HepG2 (cell line): Measurements from ENCODE around the gene KIAA0930. TPM values are rescaled to one million over a fixed set of nuclear protein-coding genes. Genes with fewer than 3 reads are reported as not detected.

Source experiments
- ATAC-seq: fragments of 200-7000 bp; cut with Tn5 transposase; 3 replicates; pipeline ENCODE4 v1.9.1; 2020; ENCODE audit warnings: mild to moderate bottlenecking, moderate library complexity
- BruUV-seq: library from RNA; stranded (reverse); fragments of 400-500 nt; replicated peaks from 2 replicates; lab custom pipeline; 2021; lab: Mats Ljungman, UMichigan
- CTCF ChIA-PET: fragments of 300-600 bp; formaldehyde crosslinking; extraction: SDS; loops from one replicate; lab custom pipeline; 2021; ENCODE audit warnings: low total read pairs, inconsistent platforms, low intra/inter-chr PET ratio; lab: Yijun Ruan, JAX
- POLR2A ChIA-PET: fragments of 350-600 bp; sonication (Branson Sonifier 250); formaldehyde crosslinking; loops from one replicate; lab custom pipeline; 2020; ENCODE audit warnings: antibody characterized with exemption, inconsistent platforms; lab: Yijun Ruan, JAX
- DNase-seq: peaks from one replicate; pipeline ENCODE4 v3.0.0-alpha.2; 2015; ENCODE audit warnings: low spot score
- FAIRE-seq: peaks from 3 replicates; lab custom pipeline; 2011; peaks lifted over from hg19 to GRCh38; lab: Jason Lieb, UNC
- H2AFZ ChIP-seq: one replicate; pipeline ENCODE4 v1.6.1; 2011; ENCODE audit warnings: low read length, inconsistent platforms
- H3K27ac ChIP-seq: fragments of 300-600 bp; 3 replicates; pipeline ENCODE4 v1.8.0; 2011; ENCODE audit warnings: mixed run types, mild to moderate bottlenecking, mixed read lengths, low read length, inconsistent platforms; ENCODE audit not compliant: insufficient read depth; ENCODE audit errors: extremely low read length
- H3K27me3 ChIP-seq, 2 experiments: fragments of 200-600 bp in 1 of 2; 2 replicates in 1 of 2; 3 replicates in 1 of 2; pipeline versions ENCODE4 v1.6.0 to v1.8.0; 2011; ENCODE audit warnings: low read length in 2 of 2, mild to moderate bottlenecking in 2 of 2, moderate library complexity in 2 of 2, inconsistent platforms in 1 of 2; ENCODE audit not compliant: insufficient read depth in 2 of 2, control insufficient read depth in 1 of 2
- H3K36me3 ChIP-seq, 2 experiments: fragments of 200-600 bp in 1 of 2; replicated peaks in 1 of 2; 2 replicates in 1 of 2; 3 replicates in 1 of 2; pipeline versions ENCODE4 v1.5.1 to v1.8.0; 2011; ENCODE audit warnings: low read length in 2 of 2, inconsistent platforms in 1 of 2; ENCODE audit not compliant: insufficient read depth in 2 of 2, control insufficient read depth in 1 of 2
- H3K4me1 ChIP-seq: 2 replicates; pipeline ENCODE4 v1.5.1; 2012; ENCODE audit warnings: low read length, inconsistent platforms; ENCODE audit not compliant: insufficient read depth
- H3K4me2 ChIP-seq: 2 replicates; pipeline ENCODE4 v1.6.0; 2011; ENCODE audit warnings: low read depth, low read length, inconsistent platforms
- H3K4me3 ChIP-seq, 3 experiments: fragments of 200-600 bp in 1 of 3; sonication (generic), shearing (Covaris generic) in 1 of 3; replicated peaks in 1 of 3; 2 replicates each; pipeline ENCODE4 v1.5.1; 2011 to 2016; ENCODE audit warnings: low read length in 3 of 3, inconsistent platforms in 2 of 3, low read depth in 2 of 3, mild to moderate bottlenecking in 2 of 3, control low read depth in 1 of 3, mixed read lengths in 1 of 3; ENCODE audit not compliant: insufficient read depth in 1 of 3
- H3K79me2 ChIP-seq: one replicate; pipeline ENCODE4 v1.6.1; 2011; ENCODE audit warnings: low read length, inconsistent platforms; ENCODE audit not compliant: insufficient read depth
- H3K9ac ChIP-seq: 2 replicates; pipeline ENCODE4 v1.6.0; 2011; ENCODE audit warnings: mild to moderate bottlenecking, low read depth, low read length, inconsistent platforms; ENCODE audit not compliant: insufficient read depth
- H3K9me3 ChIP-seq: 2 replicates; pipeline ENCODE4 v1.5.1; 2012; ENCODE audit warnings: mild to moderate bottlenecking, low read length
- H4K20me1 ChIP-seq: 2 replicates; pipeline ENCODE4 v1.6.0; 2011; ENCODE audit warnings: inconsistent platforms, mild to moderate bottlenecking, low read length, moderate library complexity; ENCODE audit not compliant: insufficient read depth
- BCL6 ChIP-seq: IDR thresholded peaks from 2 replicates; pipeline ENCODE4 v1.6.1; 2016; ENCODE audit warnings: missing genetic modification reagents, missing compliant biosample characterization
- CHD2 ChIP-seq: IDR thresholded peaks from 2 replicates; pipeline ENCODE4 v1.6.1; 2011; ENCODE audit warnings: low read depth, low read length, improper control_type of control experiment
- DR1 ChIP-seq: sonication (generic); formaldehyde crosslinking; IDR thresholded peaks from 2 replicates; pipeline ENCODE4 v1.8.0; 2021; ENCODE audit warnings: mild to moderate bottlenecking, missing genetic modification reagents, inconsistent platforms
- GATAD2A ChIP-seq: IDR thresholded peaks from 2 replicates; pipeline ENCODE4 v1.6.1; 2016
- KDM2A ChIP-seq: sonication (generic); formaldehyde crosslinking; IDR thresholded peaks from 2 replicates; pipeline ENCODE4 v1.4.0; 2020; ENCODE audit warnings: low read depth, missing genetic modification reagents, borderline replicate concordance
- KDM6A ChIP-seq: IDR thresholded peaks from 2 replicates; pipeline ENCODE4 v1.6.1; 2016; ENCODE audit warnings: low read depth
- NFYC ChIP-seq: IDR thresholded peaks from 2 replicates; pipeline ENCODE4 v1.6.1; 2016; ENCODE audit warnings: missing genetic modification reagents, missing compliant biosample characterization
- PITX1 ChIP-seq: sonication (generic); formaldehyde crosslinking; IDR thresholded peaks from 2 replicates; pipeline ENCODE4 v1.5.1; 2020; ENCODE audit warnings: mild to moderate bottlenecking, missing genetic modification reagents
- SMAD9 ChIP-seq: sonication (generic); formaldehyde crosslinking; IDR thresholded peaks from 2 replicates; pipeline ENCODE4 v1.5.1; 2020; ENCODE audit warnings: mild to moderate bottlenecking, missing genetic modification reagents
- SRF ChIP-seq: IDR thresholded peaks from 2 replicates; pipeline ENCODE4 v1.6.1; 2011; ENCODE audit warnings: mild to moderate bottlenecking, low read depth, low read length, moderate library complexity
- TFDP2 ChIP-seq: sonication (generic); formaldehyde crosslinking; IDR thresholded peaks from 2 replicates; pipeline ENCODE4 v1.4.0; 2020; ENCODE audit warnings: missing genetic modification reagents
- ZNF12 ChIP-seq: sonication (generic); formaldehyde crosslinking; IDR thresholded peaks from 2 replicates; pipeline ENCODE4 v1.5.0; 2020; ENCODE audit warnings: missing genetic modification reagents
- ZNF543 ChIP-seq: sonication (generic); formaldehyde crosslinking; IDR thresholded peaks from 2 replicates; pipeline ENCODE4 v1.4.0; 2020; ENCODE audit warnings: mild to moderate bottlenecking, missing genetic modification reagents
- ZNF619 ChIP-seq: sonication (generic); formaldehyde crosslinking; IDR thresholded peaks from 2 replicates; pipeline ENCODE4 v1.4.0; 2020; ENCODE audit warnings: mild to moderate bottlenecking, missing genetic modification reagents
- ZNF841 ChIP-seq: sonication (generic); formaldehyde crosslinking; IDR thresholded peaks from 2 replicates; pipeline ENCODE4 v1.8.1; 2023; ENCODE audit warnings: missing genetic modification reagents, borderline replicate concordance
- WGBS: methylation state at CpG from one replicate; pipeline ENCODE4 v1.1.6; 2017; ENCODE audit warnings: low lambda C conversion rate; 5-methylcytosine and 5-hydroxymethylcytosine counted together
- in situ Hi-C: cut with HindIII; loops from 2 replicates; pipeline ENCODE4 v1.10.0; 2017; ENCODE audit warnings: low pct_unique_long_range_greater_than_20kb; ENCODE audit not compliant: extremely low pct_ligation_motif_present
- intact Hi-C: fragments of 100-400 bp; cut with micrococcal nuclease; formaldehyde crosslinking; loops from one replicate; pipeline ENCODE4 v1.10.0; 2022; ENCODE audit not compliant: unreplicated experiment
- polyA plus RNA-seq, 8 experiments: library from polyadenylated mRNA; depleted of rRNA in 3 of 8; stranded (reverse) in 7 of 8; unstranded in 1 of 8; fragments of >200 nt; fragmentation: Illumina TruSeq in 4 of 8; extraction: Trizol in 4 of 8; gene quantifications; 2 replicates each; pipeline versions ENCODE4 v1.2.1 to v1.2.3, GENCODE V29; 2011 to 2016; ENCODE audit warnings: low read depth in 4 of 8, missing spikeins in 1 of 8, mixed read lengths in 1 of 8; ENCODE audit not compliant: insufficient read depth in 1 of 8
- total RNA-seq, 5 experiments: library from RNA; depleted of rRNA; stranded (reverse); fragments of >200 nt; fragmentation: Illumina TruSeq; extraction: Trizol; gene quantifications; 2 replicates each; pipeline ENCODE4 v1.2.3, GENCODE V29; 2016; ENCODE audit warnings: low read depth in 1 of 5
- TF ChIP-seq, protein P1 (sequence below): sonication (generic); formaldehyde crosslinking; IDR thresholded peaks from 2 replicates; pipeline ENCODE4 v1.4.0; 2020; ENCODE audit warnings: missing genetic modification reagents; ENCODE audit errors: not compliant biosample characterization
- TF ChIP-seq, protein P2 (sequence below): sonication (generic); formaldehyde crosslinking; IDR thresholded peaks from 2 replicates; pipeline ENCODE4 v1.4.0; 2020; ENCODE audit warnings: mild to moderate bottlenecking, low read depth, missing genetic modification reagents
- TF ChIP-seq, protein P3 (sequence below): sonication (generic); formaldehyde crosslinking; IDR thresholded peaks from 2 replicates; pipeline ENCODE4 v1.5.0; 2020; ENCODE audit warnings: missing genetic modification reagents

KIAA0930 gene
- total and polyA plus RNA-seq, 2 of the 13 experiments (the other 11 are each of a cell fraction or from before 2014, with no cell fraction given): 27.0 to 38.2 TPM

DNA sequence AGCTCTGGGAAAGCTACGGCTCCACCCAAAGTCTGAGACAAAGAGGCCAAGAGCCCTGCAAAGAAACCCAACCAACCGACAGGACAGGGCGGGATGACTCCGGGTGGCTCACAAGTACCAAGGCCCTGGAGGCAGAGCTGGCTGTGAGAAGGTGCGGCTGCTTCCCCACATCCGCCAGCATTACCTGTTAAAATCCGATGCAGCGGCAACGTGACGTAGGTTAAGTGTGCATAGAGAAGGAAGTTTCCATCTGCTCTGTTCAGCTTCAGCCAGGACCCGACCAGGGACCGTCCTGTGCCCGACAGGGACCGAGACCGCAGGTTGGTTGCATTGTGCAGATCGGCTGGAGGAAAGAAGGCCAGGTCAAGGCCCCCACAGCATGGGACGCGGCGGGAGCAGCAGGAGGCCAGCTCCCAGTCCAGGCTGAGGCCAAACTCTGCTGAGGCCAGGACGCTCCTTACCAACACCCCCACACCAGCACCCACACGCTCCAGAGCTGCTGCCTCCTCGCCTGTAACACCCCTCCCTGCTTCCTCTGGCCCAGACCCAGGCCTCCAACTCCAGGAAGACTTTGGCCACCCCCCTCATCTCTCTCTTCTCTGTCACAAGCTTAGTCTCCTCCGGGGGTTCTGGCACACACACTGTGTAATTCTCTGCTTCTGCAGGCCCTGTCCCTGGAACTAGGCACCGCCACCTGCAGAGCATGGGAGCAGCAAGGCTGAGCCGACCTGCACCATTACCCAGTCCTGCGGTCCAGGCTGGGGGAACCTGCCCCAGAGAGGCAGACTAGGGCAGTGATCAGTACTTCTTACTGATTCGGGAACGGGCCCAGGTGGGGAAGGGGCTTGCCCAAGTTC is 42.9 kb downstream of the KIAA0930 start (continued):
- no peak for TF ChIP-seq TFDP2
- no peak for TF ChIP-seq SMAD9
- TF ChIP-seq KDM6A (CRISPR knock-in tag): no peak
- TF ChIP-seq, all 625 proteins: peak for 0

DNA sequence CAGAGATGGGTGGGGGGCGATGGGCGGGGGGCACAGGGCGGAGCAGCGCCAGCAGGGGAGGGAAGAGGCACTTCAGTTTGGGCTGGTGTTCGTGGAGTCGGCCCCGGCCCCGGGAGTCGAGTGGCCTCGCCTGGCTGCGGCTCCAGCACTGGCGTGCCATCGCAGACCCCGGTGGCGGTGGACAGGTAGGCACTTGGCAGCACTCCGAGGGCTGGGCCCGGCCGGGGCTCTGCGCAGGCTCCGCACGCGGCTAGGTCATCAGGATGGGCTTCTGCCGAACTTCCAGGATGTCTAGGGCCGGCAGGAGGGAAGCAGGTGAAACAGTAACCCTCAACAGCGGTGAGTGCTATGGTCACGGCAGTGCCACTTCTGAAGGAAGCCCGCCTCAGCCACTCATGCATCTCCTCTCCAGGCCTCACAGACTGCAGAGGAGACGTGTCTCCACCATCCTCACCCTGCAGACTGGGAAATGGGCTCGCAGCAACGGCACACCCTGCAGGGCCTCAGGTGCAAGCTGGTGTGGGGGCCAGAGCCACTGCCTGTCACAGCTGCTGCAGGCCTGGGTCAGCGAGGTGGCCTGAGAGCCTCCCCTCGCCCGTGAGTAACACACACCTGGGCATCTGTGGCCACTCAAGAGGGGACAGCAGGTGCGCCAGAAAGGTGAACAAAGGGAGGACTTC is 43.6 kb downstream of the KIAA0930 start:
- no peak overlapping the region for H3K4me3 ChIP-seq
- BruUV-seq: no TSS peak
- ATAC-seq (no peak), DNase-seq (no peak), FAIRE-seq (no peak)
- no peaks in the 10 kb centered on the region for H3K79me2 ChIP-seq
- no peak overlapping the region for H3K4me2 ChIP-seq
- WGBS: 96% methylated on average over 14 of the region's 34 CpGs
- peaks cover 6 to 31% of the 10 kb centered on the region in 2 experiments for H3K36me3 ChIP-seq
- in situ Hi-C loops: no loop called here
- CTCF ChIA-PET: no interaction called here
- H3K4me1 ChIP-seq: peaks cover 14% of the 10 kb centered on the region
- no peaks in the 10 kb centered on the region for H3K9me3 ChIP-seq
- no peaks in the 10 kb centered on the region; the same call in 1 of the 2 replicates for H4K20me1 ChIP-seq
- H2AFZ ChIP-seq: no peak overlapping the region
- no peak overlapping the region for H3K27ac ChIP-seq
- intact Hi-C loops: loop anchor here (10.0 kb wide), 1 partner anchor 92 kb away; no protein-coding TSS in a partner anchor
- no peaks in the 10 kb centered on the region for H3K27me3 ChIP-seq
- no peak overlapping the region for H3K9ac ChIP-seq
- POLR2A ChIA-PET: no interaction called here
- TF ChIP-seq PITX1: no peak
- no peak for TF ChIP-seq ZNF12
- no peak for TF ChIP-seq GATAD2A
- TF ChIP-seq, protein P1, sequence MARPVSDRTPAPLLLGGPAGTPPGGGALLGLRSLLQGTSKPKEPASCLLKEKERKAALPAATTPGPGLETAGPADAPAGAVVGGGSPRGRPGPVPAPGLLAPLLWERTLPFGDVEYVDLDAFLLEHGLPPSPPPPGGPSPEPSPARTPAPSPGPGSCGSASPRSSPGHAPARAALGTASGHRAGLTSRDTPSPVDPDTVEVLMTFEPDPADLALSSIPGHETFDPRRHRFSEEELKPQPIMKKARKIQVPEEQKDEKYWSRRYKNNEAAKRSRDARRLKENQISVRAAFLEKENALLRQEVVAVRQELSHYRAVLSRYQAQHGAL: no peak
- no peak for TF ChIP-seq KDM2A (CRISPR knock-in tag)
- TF ChIP-seq, protein P2, sequence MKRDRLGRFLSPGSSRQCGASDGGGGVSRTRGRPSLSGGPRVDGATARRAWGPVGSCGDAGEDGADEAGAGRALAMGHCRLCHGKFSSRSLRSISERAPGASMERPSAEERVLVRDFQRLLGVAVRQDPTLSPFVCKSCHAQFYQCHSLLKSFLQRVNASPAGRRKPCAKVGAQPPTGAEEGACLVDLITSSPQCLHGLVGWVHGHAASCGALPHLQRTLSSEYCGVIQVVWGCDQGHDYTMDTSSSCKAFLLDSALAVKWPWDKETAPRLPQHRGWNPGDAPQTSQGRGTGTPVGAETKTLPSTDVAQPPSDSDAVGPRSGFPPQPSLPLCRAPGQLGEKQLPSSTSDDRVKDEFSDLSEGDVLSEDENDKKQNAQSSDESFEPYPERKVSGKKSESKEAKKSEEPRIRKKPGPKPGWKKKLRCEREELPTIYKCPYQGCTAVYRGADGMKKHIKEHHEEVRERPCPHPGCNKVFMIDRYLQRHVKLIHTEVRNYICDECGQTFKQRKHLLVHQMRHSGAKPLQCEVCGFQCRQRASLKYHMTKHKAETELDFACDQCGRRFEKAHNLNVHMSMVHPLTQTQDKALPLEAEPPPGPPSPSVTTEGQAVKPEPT: no peak
- no peak for TF ChIP-seq ZNF543 (CRISPR knock-in tag)
- no peak for TF ChIP-seq NFYC (CRISPR knock-in tag)
- no peak for TF ChIP-seq ZNF619 (CRISPR knock-in tag)
- no peak for TF ChIP-seq CHD2
- TF ChIP-seq ZNF841: no peak
- no peak for TF ChIP-seq BCL6 (CRISPR knock-in tag)
- no peak for TF ChIP-seq DR1 (CRISPR knock-in tag)
- TF ChIP-seq SRF: no peak
- TF ChIP-seq, protein P3, sequence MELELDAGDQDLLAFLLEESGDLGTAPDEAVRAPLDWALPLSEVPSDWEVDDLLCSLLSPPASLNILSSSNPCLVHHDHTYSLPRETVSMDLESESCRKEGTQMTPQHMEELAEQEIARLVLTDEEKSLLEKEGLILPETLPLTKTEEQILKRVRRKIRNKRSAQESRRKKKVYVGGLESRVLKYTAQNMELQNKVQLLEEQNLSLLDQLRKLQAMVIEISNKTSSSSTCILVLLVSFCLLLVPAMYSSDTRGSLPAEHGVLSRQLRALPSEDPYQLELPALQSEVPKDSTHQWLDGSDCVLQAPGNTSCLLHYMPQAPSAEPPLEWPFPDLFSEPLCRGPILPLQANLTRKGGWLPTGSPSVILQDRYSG (CRISPR knock-in tag): no peak
